Left lung (tissue), 10 donors: ENCODE measurements around the gene HMGN4. TPM values are rescaled to one million over a fixed set of nuclear protein-coding genes. Genes with fewer than 3 reads are reported as not detected.

Experiments
- ATAC-seq: fragments of 200-7000 bp; cut with Tn5 transposase; one replicate; pipeline ENCODE4 v1.9.1; 2020; ENCODE audit warnings: moderate library complexity
- DNase-seq, 4 donors: peaks; one replicate each; pipeline ENCODE4 v3.0.0-alpha.2; 2013 to 2020
- H3K27ac ChIP-seq, 2 donors: fragments of 200-600 bp; sonication (generic) in 1 of 2; one replicate each; pipeline versions ENCODE4 v1.5.0 to v1.8.0; 2020 to 2021
- H3K27me3 ChIP-seq, 2 donors: fragments of 200-600 bp; sonication (generic) in 1 of 2; one replicate each; pipeline versions ENCODE4 v1.5.0 to v1.8.0; 2020 to 2021
- H3K36me3 ChIP-seq, 2 donors: fragments of 200-600 bp; sonication (generic) in 1 of 2; one replicate each; pipeline versions ENCODE4 v1.5.0 to v1.8.0; 2020 to 2021
- H3K4me1 ChIP-seq, 2 donors: fragments of 200-600 bp; one replicate each; pipeline ENCODE4 v1.8.0; 2021
- H3K4me3 ChIP-seq, 2 donors: fragments of 200-600 bp; sonication (generic) in 1 of 2; one replicate each; pipeline versions ENCODE4 v1.5.0 to v1.8.0; 2020 to 2021; ENCODE audit warnings: mild to moderate bottlenecking in 1 of 2
- H3K9me3 ChIP-seq, 2 donors: fragments of 200-600 bp; sonication (generic) in 1 of 2; one replicate each; pipeline versions ENCODE4 v1.5.0 to v1.8.0; 2020 to 2021
- intact Hi-C, 2 donors: fragments of 100-400 bp; cut with DNase I; formaldehyde crosslinking; loops; one replicate each; pipeline versions ENCODE4 v1.11.2 to v1.14.2; 2022
- polyA plus RNA-seq, 6 donors: library from polyadenylated mRNA; unstranded; fragments of 120-200 nt; gene quantifications; one replicate each; pipeline ENCODE4 v1.2.1, GENCODE V29; 2013; ENCODE audit not compliant: insufficient read length in 6 of 6
- total RNA-seq, 2 donors: library from RNA; stranded (reverse); fragmentation: NEBNext Ultra II Directional; extraction: Animal tissue kit (Norgen Biotek cat#: 25700); gene quantifications; one replicate each; pipeline ENCODE4 v1.2.1, GENCODE V29; 2021
- TF ChIP-seq, protein P1 (sequence below), 2 donors: fragments of 200-600 bp; sonication (generic) in 1 of 2; IDR thresholded peaks; one replicate each; pipeline versions ENCODE4 v1.5.0 to v1.8.0; 2021; ENCODE audit warnings: antibody characterized with exemption in 2 of 2
- donor health status: DM: no; HTN: yes; CAD: no.
- donor health status: DM: no; HTN: no; CAD: no.

HMGN4 gene
- total and polyA plus RNA-seq, 8 donors, result 41.2 to 83.1 (median 76.2) TPM

DNA sequence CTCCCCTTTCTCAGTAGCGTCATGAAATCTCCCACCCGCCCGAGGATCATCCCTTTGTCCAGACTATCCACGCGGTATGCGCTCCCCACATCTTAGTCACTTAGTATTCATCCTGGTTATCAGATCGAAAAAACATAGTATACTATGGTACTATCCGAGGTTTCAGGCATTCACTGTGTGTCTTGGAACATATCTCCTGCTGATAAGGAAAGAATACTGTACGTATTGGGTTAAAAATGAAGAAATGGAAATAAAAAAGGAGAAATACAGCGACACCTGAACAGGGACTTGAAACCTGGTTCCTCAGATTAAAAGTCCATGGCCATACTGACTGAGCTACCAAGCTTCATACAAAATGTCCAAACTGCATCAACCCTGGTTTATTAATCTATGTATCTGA, 14.0 kb downstream of the HMGN4 start:
- TF ChIP-seq, protein P1, sequence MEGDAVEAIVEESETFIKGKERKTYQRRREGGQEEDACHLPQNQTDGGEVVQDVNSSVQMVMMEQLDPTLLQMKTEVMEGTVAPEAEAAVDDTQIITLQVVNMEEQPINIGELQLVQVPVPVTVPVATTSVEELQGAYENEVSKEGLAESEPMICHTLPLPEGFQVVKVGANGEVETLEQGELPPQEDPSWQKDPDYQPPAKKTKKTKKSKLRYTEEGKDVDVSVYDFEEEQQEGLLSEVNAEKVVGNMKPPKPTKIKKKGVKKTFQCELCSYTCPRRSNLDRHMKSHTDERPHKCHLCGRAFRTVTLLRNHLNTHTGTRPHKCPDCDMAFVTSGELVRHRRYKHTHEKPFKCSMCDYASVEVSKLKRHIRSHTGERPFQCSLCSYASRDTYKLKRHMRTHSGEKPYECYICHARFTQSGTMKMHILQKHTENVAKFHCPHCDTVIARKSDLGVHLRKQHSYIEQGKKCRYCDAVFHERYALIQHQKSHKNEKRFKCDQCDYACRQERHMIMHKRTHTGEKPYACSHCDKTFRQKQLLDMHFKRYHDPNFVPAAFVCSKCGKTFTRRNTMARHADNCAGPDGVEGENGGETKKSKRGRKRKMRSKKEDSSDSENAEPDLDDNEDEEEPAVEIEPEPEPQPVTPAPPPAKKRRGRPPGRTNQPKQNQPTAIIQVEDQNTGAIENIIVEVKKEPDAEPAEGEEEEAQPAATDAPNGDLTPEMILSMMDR (IDR thresholded peaks at IDR 0.05), result no peak
- no peak overlapping the region for H3K27ac ChIP-seq
- H3K36me3 ChIP-seq, result no peaks in the 10 kb centered on the region
- H3K4me3 ChIP-seq, result no peak overlapping the region
- no peaks in the 10 kb centered on the region for H3K9me3 ChIP-seq
- H3K4me1 ChIP-seq, result peaks cover 0 to 34% of the 10 kb centered on the region in 2 donors
- intact Hi-C loops, result no loop called here
- H3K27me3 ChIP-seq, result no peaks in the 10 kb centered on the region
- no peak for ATAC-seq
- DNase-seq, result no peak

DNA sequence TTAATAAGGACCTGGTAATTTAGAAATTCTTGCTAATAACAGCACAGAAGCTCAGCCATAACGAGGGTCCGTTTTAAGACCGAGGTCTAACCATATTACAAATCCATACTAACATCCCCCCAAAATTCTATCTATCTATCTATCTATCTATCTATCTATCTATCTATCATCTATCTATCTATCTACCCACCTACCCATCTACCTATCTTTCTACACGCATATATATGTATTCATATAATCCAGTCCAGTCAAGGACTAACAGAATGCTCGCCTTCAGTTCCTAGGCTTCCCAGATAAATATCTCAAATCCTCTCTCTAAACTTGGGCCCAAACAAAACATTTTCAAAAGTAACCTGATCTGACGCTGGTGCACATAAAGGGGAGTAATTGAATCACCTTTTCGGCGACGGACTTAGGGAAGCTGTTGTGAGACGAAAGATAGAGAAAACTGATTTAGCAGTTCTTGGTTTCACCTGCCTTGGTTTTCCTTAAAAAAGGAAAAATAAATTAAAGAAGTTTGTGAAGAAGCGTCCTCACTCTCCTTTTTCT, 14.5 kb downstream of the HMGN4 start:
- Histone ChIP-seq H3K4me3 (peak overlapping the region; percentile 41 to 48), H3K27ac (no peak overlapping the region), H3K9me3 (no peaks in the 10 kb centered on the region), H3K36me3 (no peaks in the 10 kb centered on the region), H3K27me3 (no peaks in the 10 kb centered on the region), H3K4me1 (peaks cover 0 to 34% of the 10 kb centered on the region in 2 donors)
- no peak for DNase-seq
- intact Hi-C loops, result no loop called here
- TF ChIP-seq, protein P1 (IDR thresholded peaks at IDR 0.05), result no peak
- ATAC-seq, result no peak

GRCh38 chr6:26553264-26553634, 15.1 kb downstream of the HMGN4 start:
- intact Hi-C loops, result no loop called here
- peak overlapping the region; percentile 61 to 79 for H3K27ac ChIP-seq
- peak in 3 of 4 donors; percentile 70 to 84 (median 78) for DNase-seq

GRCh38 chr6:26553635-26554446, 15.7 kb downstream of the HMGN4 start:
- peak overlapping the region; percentile 41 to 48 for H3K4me3 ChIP-seq
- peak overlapping the region; percentile 61 to 79 for H3K27ac ChIP-seq
- DNase-seq (peak in 3 of 4 donors; percentile 70 to 86 (median 82)), ATAC-seq (peak; percentile 70)
- peaks cover 0 to 34% of the 10 kb centered on the region in 2 donors for H3K4me1 ChIP-seq
- no peaks in the 10 kb centered on the region for H3K36me3 ChIP-seq
- H3K9me3 ChIP-seq, result no peaks in the 10 kb centered on the region
- H3K27me3 ChIP-seq, result no peaks in the 10 kb centered on the region
- intact Hi-C loops, result no loop called here
- TF ChIP-seq, protein P1 (IDR thresholded peaks at IDR 0.05), result no peak

More at GRCh38 chr6:26553264-26553634, 15.1 kb downstream of the HMGN4 start:
- H3K4me1 ChIP-seq, result peaks cover 0 to 34% of the 10 kb centered on the region in 2 donors
- peak overlapping the region; percentile 41 to 48 for H3K4me3 ChIP-seq
- no peaks in the 10 kb centered on the region for H3K9me3 ChIP-seq
- H3K27me3 ChIP-seq, result no peaks in the 10 kb centered on the region
- peak; percentile 75 for ATAC-seq
- no peaks in the 10 kb centered on the region for H3K36me3 ChIP-seq
- TF ChIP-seq, protein P1 (IDR thresholded peaks at IDR 0.05), result no peak

GRCh38 chr6:26554447-26554696, 16.2 kb downstream of the HMGN4 start:
- peaks cover 0 to 34% of the 10 kb centered on the region in 2 donors for H3K4me1 ChIP-seq
- peak overlapping the region; percentile 21 to 79 for H3K27ac ChIP-seq
- no peaks in the 10 kb centered on the region for H3K27me3 ChIP-seq
- no peak for DNase-seq
- TF ChIP-seq, protein P1 (IDR thresholded peaks at IDR 0.05), result no peak
- intact Hi-C loops, result no loop called here
- no peaks in the 10 kb centered on the region for H3K36me3 ChIP-seq
- H3K4me3 ChIP-seq, result peak overlapping the region; percentile 41 to 48
- H3K9me3 ChIP-seq, result no peaks in the 10 kb centered on the region
- no peak for ATAC-seq
